ENCODE results near the gene RSRP1.

Gene RSRP1

DNA sequence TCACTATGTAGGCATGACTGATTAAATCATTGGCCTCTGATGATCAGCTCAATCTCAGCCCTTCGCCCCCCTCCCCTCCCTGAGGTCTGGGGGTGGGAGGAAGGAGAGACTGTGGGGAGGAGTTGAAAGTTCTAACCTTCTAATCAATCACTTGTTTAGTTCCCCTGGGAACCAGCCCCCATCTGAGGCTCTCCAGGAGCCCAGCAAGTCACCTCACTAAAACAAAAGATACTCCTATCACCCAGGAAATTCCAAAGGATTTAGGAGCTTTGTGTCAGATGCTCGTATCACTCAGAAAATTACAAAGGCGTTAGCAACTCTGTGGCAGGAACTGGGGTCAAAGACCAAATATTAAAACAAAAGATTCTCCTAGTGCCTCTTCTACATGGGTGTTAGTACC, 36.5 kb downstream of the RSRP1 start:
- DNase-seq (ENCODE audit: insufficient read length, low spot score), result no peak
- no peak for TF ChIP-seq POLR2AphosphoS5 (IDR thresholded peaks at IDR 0.05; ENCODE audit: low read depth, low read length)
- TF ChIP-seq POU2F2 (IDR thresholded peaks at IDR 0.05; ENCODE audit: low read depth, low read length), result no peak
- TF ChIP-seq TAF1 (IDR thresholded peaks at IDR 0.05; ENCODE audit: low read depth, low read length), result no peak
- no peak for TF ChIP-seq SPI1 (IDR thresholded peaks at IDR 0.05; ENCODE audit: low read depth, low read length)
- TF ChIP-seq PAX5 (IDR thresholded peaks at IDR 0.05; ENCODE audit: insufficient read depth, low read length, severe bottlenecking), result no peak
- no peak for TF ChIP-seq POLR2A (IDR thresholded peaks at IDR 0.05; ENCODE audit: low read depth, low read length)
- no peak for FAIRE-seq

DNA sequence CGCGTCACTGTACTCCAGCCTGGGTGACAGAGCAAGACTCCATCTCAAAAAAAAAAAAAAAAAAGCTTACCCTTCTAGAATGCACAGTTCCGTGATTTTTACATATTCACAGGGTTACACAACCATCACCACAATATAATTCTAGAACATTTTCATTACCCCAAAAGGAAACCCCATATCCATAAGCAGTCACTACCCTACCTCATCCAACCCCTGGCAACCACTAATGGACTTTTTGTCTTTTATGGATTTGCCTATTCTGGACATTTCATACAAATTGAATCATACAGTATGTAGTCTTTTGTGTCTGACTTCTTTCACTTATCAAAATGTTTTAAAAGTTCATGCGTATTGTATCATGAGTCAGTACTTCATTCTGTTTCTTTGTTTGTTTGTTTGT, 37.7 kb downstream of the RSRP1 start:
- DNase-seq (ENCODE audit: insufficient read length, low spot score) (no peak), FAIRE-seq (no peak)
- TF ChIP-seq POLR2AphosphoS5 (IDR thresholded peaks at IDR 0.05; ENCODE audit: low read depth, low read length), result no peak
- TF ChIP-seq POLR2A (IDR thresholded peaks at IDR 0.05; ENCODE audit: low read depth, low read length), result no peak
- no peak for TF ChIP-seq SPI1 (IDR thresholded peaks at IDR 0.05; ENCODE audit: low read depth, low read length)
- TF ChIP-seq TAF1 (IDR thresholded peaks at IDR 0.05; ENCODE audit: low read depth, low read length), result no peak
- TF ChIP-seq PAX5 (IDR thresholded peaks at IDR 0.05; ENCODE audit: insufficient read depth, low read length, severe bottlenecking), result no peak
- no peak for TF ChIP-seq POU2F2 (IDR thresholded peaks at IDR 0.05; ENCODE audit: low read depth, low read length)

DNA sequence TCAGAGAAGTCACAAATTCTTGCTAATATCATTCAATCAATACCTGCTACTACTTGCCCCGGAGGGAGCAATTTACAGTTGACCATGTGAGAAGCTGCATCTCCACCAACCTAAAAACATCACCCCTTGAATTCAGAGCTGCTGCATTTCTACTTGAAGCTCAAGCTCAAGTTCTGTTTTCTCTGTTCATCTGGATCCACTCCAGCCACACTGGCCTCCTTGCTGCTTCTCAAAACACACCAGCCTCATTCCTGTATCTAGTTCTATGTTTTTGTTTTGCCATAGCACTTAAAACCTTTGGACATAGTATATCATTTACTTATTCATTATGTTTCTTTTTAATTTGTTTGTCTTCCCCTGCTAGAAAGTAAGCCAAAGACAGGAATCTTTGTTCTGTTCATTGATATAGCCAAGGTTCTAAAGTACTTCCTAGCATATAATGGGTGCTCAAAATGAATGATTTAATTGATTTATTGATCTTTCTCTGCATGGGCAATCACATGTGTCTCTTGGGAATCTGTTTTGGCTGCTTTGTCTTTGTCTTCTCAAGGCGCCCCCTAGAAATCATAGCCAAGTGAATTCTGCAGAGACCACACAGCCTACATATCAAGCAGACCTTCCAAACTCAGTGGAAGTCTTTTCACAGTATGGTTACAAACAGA, 38.6 kb downstream of the RSRP1 start:
- DNase-seq (ENCODE audit: insufficient read length, low spot score) (no peak), FAIRE-seq (no peak)
- TF ChIP-seq SPI1 (IDR thresholded peaks at IDR 0.05; ENCODE audit: low read depth, low read length), result no peak
- no peak for TF ChIP-seq POLR2A (IDR thresholded peaks at IDR 0.05; ENCODE audit: low read depth, low read length)
- TF ChIP-seq POLR2AphosphoS5 (IDR thresholded peaks at IDR 0.05; ENCODE audit: low read depth, low read length), result no peak
- no peak for TF ChIP-seq PAX5 (IDR thresholded peaks at IDR 0.05; ENCODE audit: insufficient read depth, low read length, severe bottlenecking)
- TF ChIP-seq POU2F2 (IDR thresholded peaks at IDR 0.05; ENCODE audit: low read depth, low read length), result no peak
- TF ChIP-seq TAF1 (IDR thresholded peaks at IDR 0.05; ENCODE audit: low read depth, low read length), result no peak

- FAIRE-seq (no peak), DNase-seq (ENCODE audit: insufficient read length, low spot score) (no peak)
- TF ChIP-seq POLR2A (IDR thresholded peaks at IDR 0.05; ENCODE audit: low read depth, low read length) (no peak), PAX5 (IDR thresholded peaks at IDR 0.05; ENCODE audit: insufficient read depth, low read length, severe bottlenecking) (no peak), POU2F2 (IDR thresholded peaks at IDR 0.05; ENCODE audit: low read depth, low read length) (no peak), POLR2AphosphoS5 (IDR thresholded peaks at IDR 0.05; ENCODE audit: low read depth, low read length) (no peak)
Measured at GRCh38 chr1:25208092-25208491, 39.2 kb downstream of the RSRP1 start.

- FAIRE-seq (no peak), DNase-seq (ENCODE audit: insufficient read length, low spot score) (no peak)
- TF ChIP-seq POLR2A (IDR thresholded peaks at IDR 0.05; ENCODE audit: low read depth, low read length) (no peak), SPI1 (IDR thresholded peaks at IDR 0.05; ENCODE audit: low read depth, low read length) (no peak), PAX5 (IDR thresholded peaks at IDR 0.05; ENCODE audit: insufficient read depth, low read length, severe bottlenecking) (no peak), TAF1 (IDR thresholded peaks at IDR 0.05; ENCODE audit: low read depth, low read length) (no peak), POLR2AphosphoS5 (IDR thresholded peaks at IDR 0.05; ENCODE audit: low read depth, low read length) (no peak), POU2F2 (IDR thresholded peaks at IDR 0.05; ENCODE audit: low read depth, low read length) (no peak)
Measured at GRCh38 chr1:25206201-25206600, 41.1 kb downstream of the RSRP1 start.

GRCh38 chr1:25205786-25206185, 41.5 kb downstream of the RSRP1 start:
- no peak for FAIRE-seq
- TF ChIP-seq POLR2AphosphoS5 (IDR thresholded peaks at IDR 0.05; ENCODE audit: low read depth, low read length) (no peak), POU2F2 (IDR thresholded peaks at IDR 0.05; ENCODE audit: low read depth, low read length) (no peak), TAF1 (IDR thresholded peaks at IDR 0.05; ENCODE audit: low read depth, low read length) (no peak), SPI1 (IDR thresholded peaks at IDR 0.05; ENCODE audit: low read depth, low read length) (no peak), PAX5 (IDR thresholded peaks at IDR 0.05; ENCODE audit: insufficient read depth, low read length, severe bottlenecking) (no peak), POLR2A (IDR thresholded peaks at IDR 0.05; ENCODE audit: low read depth, low read length) (no peak)
- no peak for DNase-seq (ENCODE audit: insufficient read length, low spot score)

GRCh38 chr1:25204797-25205480, 42.3 kb downstream of the RSRP1 start:
- no peak for DNase-seq (ENCODE audit: insufficient read length, low spot score)
- no peak for TF ChIP-seq POLR2AphosphoS5 (IDR thresholded peaks at IDR 0.05; ENCODE audit: low read depth, low read length)
- TF ChIP-seq POLR2A (IDR thresholded peaks at IDR 0.05; ENCODE audit: low read depth, low read length), result no peak
- no peak for TF ChIP-seq SPI1 (IDR thresholded peaks at IDR 0.05; ENCODE audit: low read depth, low read length)
- TF ChIP-seq POU2F2 (IDR thresholded peaks at IDR 0.05; ENCODE audit: low read depth, low read length), result no peak
- no peak for FAIRE-seq

GRCh38 chr1:25201006-25201405, 46.2 kb downstream of the RSRP1 start:
- FAIRE-seq (no peak), DNase-seq (ENCODE audit: insufficient read length, low spot score) (no peak)
- no peak for TF ChIP-seq POU2F2 (IDR thresholded peaks at IDR 0.05; ENCODE audit: low read depth, low read length)
- TF ChIP-seq PAX5 (IDR thresholded peaks at IDR 0.05; ENCODE audit: insufficient read depth, low read length, severe bottlenecking), result no peak
- no peak for TF ChIP-seq POLR2A (IDR thresholded peaks at IDR 0.05; ENCODE audit: low read depth, low read length)
- TF ChIP-seq POLR2AphosphoS5 (IDR thresholded peaks at IDR 0.05; ENCODE audit: low read depth, low read length), result no peak
- no peak for TF ChIP-seq TAF1 (IDR thresholded peaks at IDR 0.05; ENCODE audit: low read depth, low read length)
- no peak for TF ChIP-seq SPI1 (IDR thresholded peaks at IDR 0.05; ENCODE audit: low read depth, low read length)

DNA sequence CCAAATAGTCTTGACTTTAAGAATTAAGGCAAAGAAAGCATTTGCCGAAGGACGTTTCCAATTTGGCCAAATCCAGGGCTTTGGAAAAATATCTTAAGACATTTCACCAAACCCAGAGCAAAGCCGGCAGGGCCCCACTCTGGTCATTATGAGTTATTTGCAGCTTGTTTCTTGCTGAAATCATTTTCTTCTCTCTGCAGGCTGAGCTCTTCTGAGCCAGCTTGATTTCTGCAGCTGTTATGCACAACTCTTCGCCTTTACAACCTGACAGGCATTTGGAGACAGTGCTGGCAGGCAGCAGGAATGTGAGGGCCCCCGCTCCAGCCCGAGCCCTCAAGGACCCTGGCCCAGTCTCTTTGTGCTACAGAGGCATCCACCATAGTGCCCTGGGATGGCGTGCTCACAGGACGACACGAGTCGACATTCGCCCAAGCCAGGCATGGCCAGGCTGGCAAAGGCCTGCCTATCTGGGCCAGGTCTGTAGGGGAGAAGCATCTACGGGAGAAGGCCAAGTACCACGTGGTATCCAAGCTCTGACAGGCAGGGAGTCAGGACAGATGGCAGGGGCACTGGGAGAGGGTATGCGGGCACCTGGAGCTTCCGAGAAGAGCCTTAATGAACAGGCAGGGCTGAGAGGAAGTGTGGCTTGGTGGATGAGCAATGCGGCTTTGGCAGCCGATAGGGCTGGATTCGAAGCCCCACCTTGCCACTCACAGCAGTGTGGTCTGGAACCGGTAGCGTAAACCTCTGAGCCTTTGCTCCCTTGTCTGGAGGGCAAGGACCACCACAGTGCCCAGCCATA, 47.2 kb downstream of the RSRP1 start:
- DNase-seq (ENCODE audit: insufficient read length, low spot score) (no peak), FAIRE-seq (no peak)
- no peak for TF ChIP-seq POLR2AphosphoS5 (IDR thresholded peaks at IDR 0.05; ENCODE audit: low read depth, low read length)
- TF ChIP-seq TAF1 (IDR thresholded peaks at IDR 0.05; ENCODE audit: low read depth, low read length), result no peak
- TF ChIP-seq PAX5 (IDR thresholded peaks at IDR 0.05; ENCODE audit: insufficient read depth, low read length, severe bottlenecking), result no peak
- no peak for TF ChIP-seq SPI1 (IDR thresholded peaks at IDR 0.05; ENCODE audit: low read depth, low read length)
- no peak for TF ChIP-seq POLR2A (IDR thresholded peaks at IDR 0.05; ENCODE audit: low read depth, low read length)
- no peak for TF ChIP-seq POU2F2 (IDR thresholded peaks at IDR 0.05; ENCODE audit: low read depth, low read length)

Measured in GM12891 (cell line).